ENCODE data around the gene POPDC3.
"Not testable (repeated sequence)": the region's sequence is repeated elsewhere in the genome, so short reads cannot be mapped to it uniquely, and the experiment has no call there.

GRCh38 chr6:105221219-105221618, 41.4 kb upstream of the POPDC3 start:
- TF ChIP-seq EZH2 (IDR thresholded peaks at IDR 0.05; ENCODE audit: low read length, unreplicated experiment); EZH2phosphoT487 (IDR thresholded peaks at IDR 0.05; ENCODE audit: borderline replicate concordance, low read length): not testable (repeated sequence)
- TF ChIP-seq, protein P1, sequence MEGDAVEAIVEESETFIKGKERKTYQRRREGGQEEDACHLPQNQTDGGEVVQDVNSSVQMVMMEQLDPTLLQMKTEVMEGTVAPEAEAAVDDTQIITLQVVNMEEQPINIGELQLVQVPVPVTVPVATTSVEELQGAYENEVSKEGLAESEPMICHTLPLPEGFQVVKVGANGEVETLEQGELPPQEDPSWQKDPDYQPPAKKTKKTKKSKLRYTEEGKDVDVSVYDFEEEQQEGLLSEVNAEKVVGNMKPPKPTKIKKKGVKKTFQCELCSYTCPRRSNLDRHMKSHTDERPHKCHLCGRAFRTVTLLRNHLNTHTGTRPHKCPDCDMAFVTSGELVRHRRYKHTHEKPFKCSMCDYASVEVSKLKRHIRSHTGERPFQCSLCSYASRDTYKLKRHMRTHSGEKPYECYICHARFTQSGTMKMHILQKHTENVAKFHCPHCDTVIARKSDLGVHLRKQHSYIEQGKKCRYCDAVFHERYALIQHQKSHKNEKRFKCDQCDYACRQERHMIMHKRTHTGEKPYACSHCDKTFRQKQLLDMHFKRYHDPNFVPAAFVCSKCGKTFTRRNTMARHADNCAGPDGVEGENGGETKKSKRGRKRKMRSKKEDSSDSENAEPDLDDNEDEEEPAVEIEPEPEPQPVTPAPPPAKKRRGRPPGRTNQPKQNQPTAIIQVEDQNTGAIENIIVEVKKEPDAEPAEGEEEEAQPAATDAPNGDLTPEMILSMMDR (conservative IDR thresholded peaks at IDR 0.05; ENCODE audit: low read depth, low read length) = not testable (repeated sequence)

All from PC-3 (cell line).